PFSK-1 (cell line): ENCODE data around the gene HSF5.

ENCODE experiments used
- FOXP2 ChIP-seq: optimal IDR thresholded peaks from 2 replicates; pipeline ENCODE3; 2011; ENCODE audit warnings: borderline replicate concordance, control low read depth, inconsistent platforms; ENCODE audit not compliant: insufficient read depth; ENCODE audit errors: extremely low read length, extremely low read depth
- POLR2AphosphoS5 ChIP-seq: IDR thresholded peaks from 2 replicates; pipeline ENCODE4 v1.6.1; 2012; ENCODE audit warnings: low read depth, mild to moderate bottlenecking, control low read depth, low read length, moderate library complexity
- SIN3A ChIP-seq: IDR thresholded peaks from 2 replicates; pipeline ENCODE4 v1.6.1; 2012; ENCODE audit warnings: mild to moderate bottlenecking, low read length, moderate library complexity, borderline replicate concordance; ENCODE audit not compliant: insufficient read depth
- TAF1 ChIP-seq: IDR thresholded peaks from 2 replicates; pipeline ENCODE4 v1.6.1; 2012; ENCODE audit warnings: low read length, control low read depth, borderline replicate concordance; ENCODE audit not compliant: insufficient read depth
- TF ChIP-seq, protein P1 (sequence below), 2 experiments: IDR thresholded peaks; 2 replicates each; pipeline versions ENCODE4 v1.6.1 to v1.8.0; 2011 to 2012; ENCODE audit warnings: low read depth in 2 of 2, low read length in 2 of 2, control low read depth in 1 of 2, inconsistent platforms in 1 of 2, mild to moderate bottlenecking in 1 of 2, moderate library complexity in 1 of 2; ENCODE audit not compliant: insufficient read depth in 1 of 2

DNA sequence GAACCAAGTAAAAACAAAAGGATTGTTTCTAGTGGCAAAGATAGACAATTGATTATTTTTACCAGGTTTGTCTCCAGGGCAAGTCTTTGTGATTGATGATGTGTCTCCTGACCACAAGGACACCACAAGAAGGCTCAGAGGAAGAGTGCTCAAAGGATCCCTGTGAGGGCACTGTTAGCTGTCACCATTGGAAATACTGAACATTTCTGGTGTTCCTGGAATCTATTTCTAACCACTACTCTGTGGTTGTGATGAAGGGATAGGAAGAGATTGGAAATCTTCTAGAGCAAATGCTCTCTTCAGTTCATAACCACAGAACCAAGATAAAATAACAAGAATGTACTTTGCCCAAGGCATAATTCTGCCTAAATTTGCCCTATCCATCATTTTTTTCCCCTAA is 86.2 kb downstream of the HSF5 start:
- TF ChIP-seq FOXP2 (no peak), POLR2AphosphoS5 (no peak), TAF1 (no peak), SIN3A (no peak)
- TF ChIP-seq, protein P1, sequence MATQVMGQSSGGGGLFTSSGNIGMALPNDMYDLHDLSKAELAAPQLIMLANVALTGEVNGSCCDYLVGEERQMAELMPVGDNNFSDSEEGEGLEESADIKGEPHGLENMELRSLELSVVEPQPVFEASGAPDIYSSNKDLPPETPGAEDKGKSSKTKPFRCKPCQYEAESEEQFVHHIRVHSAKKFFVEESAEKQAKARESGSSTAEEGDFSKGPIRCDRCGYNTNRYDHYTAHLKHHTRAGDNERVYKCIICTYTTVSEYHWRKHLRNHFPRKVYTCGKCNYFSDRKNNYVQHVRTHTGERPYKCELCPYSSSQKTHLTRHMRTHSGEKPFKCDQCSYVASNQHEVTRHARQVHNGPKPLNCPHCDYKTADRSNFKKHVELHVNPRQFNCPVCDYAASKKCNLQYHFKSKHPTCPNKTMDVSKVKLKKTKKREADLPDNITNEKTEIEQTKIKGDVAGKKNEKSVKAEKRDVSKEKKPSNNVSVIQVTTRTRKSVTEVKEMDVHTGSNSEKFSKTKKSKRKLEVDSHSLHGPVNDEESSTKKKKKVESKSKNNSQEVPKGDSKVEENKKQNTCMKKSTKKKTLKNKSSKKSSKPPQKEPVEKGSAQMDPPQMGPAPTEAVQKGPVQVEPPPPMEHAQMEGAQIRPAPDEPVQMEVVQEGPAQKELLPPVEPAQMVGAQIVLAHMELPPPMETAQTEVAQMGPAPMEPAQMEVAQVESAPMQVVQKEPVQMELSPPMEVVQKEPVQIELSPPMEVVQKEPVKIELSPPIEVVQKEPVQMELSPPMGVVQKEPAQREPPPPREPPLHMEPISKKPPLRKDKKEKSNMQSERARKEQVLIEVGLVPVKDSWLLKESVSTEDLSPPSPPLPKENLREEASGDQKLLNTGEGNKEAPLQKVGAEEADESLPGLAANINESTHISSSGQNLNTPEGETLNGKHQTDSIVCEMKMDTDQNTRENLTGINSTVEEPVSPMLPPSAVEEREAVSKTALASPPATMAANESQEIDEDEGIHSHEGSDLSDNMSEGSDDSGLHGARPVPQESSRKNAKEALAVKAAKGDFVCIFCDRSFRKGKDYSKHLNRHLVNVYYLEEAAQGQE (IDR thresholded peaks at IDR 0.05; ENCODE audit: insufficient read depth in 1 of 2, low read depth in 2 of 2, low read length in 2 of 2): no peak
